ENCODE results near the gene DYNLT2.

DNA sequence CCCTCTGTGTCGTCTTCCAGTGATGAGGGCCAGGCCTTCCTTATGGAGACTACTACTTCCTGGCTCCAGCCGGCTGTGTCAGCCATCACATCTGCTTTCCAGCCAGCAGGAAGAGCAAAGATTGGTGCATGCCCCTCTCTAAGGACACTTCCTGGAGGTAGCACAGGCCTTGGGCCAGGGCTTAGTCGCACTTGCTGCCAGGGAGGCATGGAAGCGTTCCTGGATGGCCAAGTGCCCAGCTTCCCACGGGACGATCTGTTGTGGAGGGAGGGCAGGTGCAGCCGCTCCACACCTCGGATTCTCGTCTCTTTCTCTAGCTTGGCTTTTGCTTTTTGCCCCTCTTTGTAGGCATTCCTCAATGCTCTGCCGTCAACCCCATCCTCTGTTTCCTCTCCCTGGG, 11.9 kb upstream of the DYNLT2 start:
- TF ChIP-seq POLR2AphosphoS5 (IDR thresholded peaks at IDR 0.05; ENCODE audit: low read depth, low read length): no peak
- TF ChIP-seq TAF1 (IDR thresholded peaks at IDR 0.05; ENCODE audit: borderline replicate concordance, insufficient read depth, low read length): no peak
